SU-DHL-6 (cell line): Measurements from ENCODE around the gene RANBP1.

Experiments used
- EZH2phosphoT487 ChIP-seq: fragments of 200-600 bp; sonication (generic), shearing (Covaris generic); conservative IDR thresholded peaks from 2 replicates; pipeline ENCODE4 v1.6.1; 2018; ENCODE audit warnings: mild to moderate bottlenecking, antibody characterized with exemption, low read length, moderate library complexity, mixed read lengths
- TF ChIP-seq, protein P1 (sequence below): fragments of 200-600 bp; sonication (generic); IDR thresholded peaks from one replicate; pipeline ENCODE4 v1.5.1; 2017; ENCODE audit warnings: antibody characterized with exemption, mild to moderate bottlenecking, low read length, moderate library complexity; ENCODE audit not compliant: insufficient read depth, poor library complexity, severe bottlenecking

DNA sequence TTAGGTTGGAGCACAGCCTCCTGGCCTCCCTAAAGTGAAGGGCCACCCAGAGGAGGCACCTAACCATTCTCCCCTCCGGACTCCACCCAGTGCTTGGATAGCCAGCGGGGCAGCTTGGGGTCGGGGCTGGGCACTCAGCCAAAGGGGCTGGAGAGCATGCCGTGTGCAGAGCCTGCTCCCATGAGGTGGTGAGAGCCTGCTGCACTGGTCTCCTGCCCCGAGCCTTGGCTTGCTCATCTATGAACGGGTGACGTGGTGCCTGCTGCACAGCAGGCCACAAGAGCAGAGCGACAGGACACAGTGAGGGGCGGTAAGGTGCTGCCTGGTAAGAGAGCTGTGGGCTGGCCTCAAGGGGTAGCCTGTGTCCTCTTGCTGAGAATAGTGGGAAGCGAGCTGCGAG is 49.0 kb downstream of the RANBP1 start:
- TF ChIP-seq, protein P1, sequence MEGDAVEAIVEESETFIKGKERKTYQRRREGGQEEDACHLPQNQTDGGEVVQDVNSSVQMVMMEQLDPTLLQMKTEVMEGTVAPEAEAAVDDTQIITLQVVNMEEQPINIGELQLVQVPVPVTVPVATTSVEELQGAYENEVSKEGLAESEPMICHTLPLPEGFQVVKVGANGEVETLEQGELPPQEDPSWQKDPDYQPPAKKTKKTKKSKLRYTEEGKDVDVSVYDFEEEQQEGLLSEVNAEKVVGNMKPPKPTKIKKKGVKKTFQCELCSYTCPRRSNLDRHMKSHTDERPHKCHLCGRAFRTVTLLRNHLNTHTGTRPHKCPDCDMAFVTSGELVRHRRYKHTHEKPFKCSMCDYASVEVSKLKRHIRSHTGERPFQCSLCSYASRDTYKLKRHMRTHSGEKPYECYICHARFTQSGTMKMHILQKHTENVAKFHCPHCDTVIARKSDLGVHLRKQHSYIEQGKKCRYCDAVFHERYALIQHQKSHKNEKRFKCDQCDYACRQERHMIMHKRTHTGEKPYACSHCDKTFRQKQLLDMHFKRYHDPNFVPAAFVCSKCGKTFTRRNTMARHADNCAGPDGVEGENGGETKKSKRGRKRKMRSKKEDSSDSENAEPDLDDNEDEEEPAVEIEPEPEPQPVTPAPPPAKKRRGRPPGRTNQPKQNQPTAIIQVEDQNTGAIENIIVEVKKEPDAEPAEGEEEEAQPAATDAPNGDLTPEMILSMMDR: no peak
- no peak for TF ChIP-seq EZH2phosphoT487
